SU-DHL-6 (cell line): Measurements from ENCODE around the gene TMEM139.

Experiments
- H2AFZ ChIP-seq: fragments of 200-600 bp; sonication (generic); 2 replicates; pipeline ENCODE4 v1.6.1; 2014; ENCODE audit warnings: low read depth, mild to moderate bottlenecking, moderate library complexity, mixed read lengths, antibody characterized with exemption, low read length; ENCODE audit not compliant: severe bottlenecking
- H3F3A ChIP-seq: fragments of 200-600 bp; shearing (Covaris generic); 2 replicates; pipeline ENCODE4 v1.6.0; 2016; ENCODE audit warnings: antibody characterized with exemption, mild to moderate bottlenecking; ENCODE audit not compliant: insufficient read depth
- H3K27ac ChIP-seq: fragments of 200-600 bp; sonication (generic); 2 replicates; pipeline ENCODE4 v1.5.1; 2016; ENCODE audit warnings: low read depth, mild to moderate bottlenecking, low read length, moderate library complexity, mixed read lengths
- H3K27me3 ChIP-seq: fragments of 200-600 bp; sonication (generic), shearing (Covaris generic); 2 replicates; pipeline ENCODE4 v1.6.0; 2014; ENCODE audit warnings: mild to moderate bottlenecking, low read length
- H3K36me3 ChIP-seq: fragments of 200-600 bp; sonication (generic); 2 replicates; pipeline ENCODE4 v1.6.1; 2014; ENCODE audit warnings: mild to moderate bottlenecking, low read length, mixed read lengths
- H3K4me2 ChIP-seq: fragments of 300-600, 200-600 bp; shearing (Covaris generic), sonication (generic); 2 replicates; pipeline ENCODE4 v1.6.0; 2014; ENCODE audit warnings: low read length, low read depth, mild to moderate bottlenecking; ENCODE audit not compliant: poor library complexity, severe bottlenecking
- H3K4me3 ChIP-seq: fragments of 200-600 bp; sonication (generic); 2 replicates; pipeline ENCODE4 v1.5.1; 2014; ENCODE audit warnings: antibody characterized with exemption, low read length, mild to moderate bottlenecking, mixed read lengths; ENCODE audit not compliant: insufficient read depth, poor library complexity, severe bottlenecking
- H3K79me2 ChIP-seq: fragments of 200-600 bp; sonication (generic); 2 replicates; pipeline ENCODE4 v1.6.1; 2014; ENCODE audit warnings: mild to moderate bottlenecking, low read length, moderate library complexity; ENCODE audit not compliant: insufficient read depth
- H3K9ac ChIP-seq: fragments of 200-600 bp; sonication (generic); 2 replicates; pipeline ENCODE4 v1.7.0; 2014; ENCODE audit warnings: mild to moderate bottlenecking, low read length
- H3K9me2 ChIP-seq: fragments of 200-600 bp; sonication (generic); replicated peaks from 2 replicates; pipeline ENCODE4 v1.6.1; 2014; ENCODE audit warnings: low read length; ENCODE audit not compliant: insufficient read depth
- H3K9me3 ChIP-seq: fragments of 200-600 bp; sonication (generic); 2 replicates; pipeline ENCODE4 v1.6.1; 2014; ENCODE audit warnings: low read length, mixed read lengths; ENCODE audit not compliant: insufficient read depth
- H4K20me1 ChIP-seq: fragments of 200-600 bp; sonication (generic); 2 replicates; pipeline ENCODE4 v1.6.1; 2014; ENCODE audit warnings: low read depth, mild to moderate bottlenecking, antibody characterized with exemption, low read length, moderate library complexity, mixed read lengths
- CTCF ChIP-seq: fragments of 200-600 bp; sonication (generic); IDR thresholded peaks from one replicate; pipeline ENCODE4 v1.5.1; 2017; ENCODE audit warnings: antibody characterized with exemption, mild to moderate bottlenecking, low read length, moderate library complexity; ENCODE audit not compliant: insufficient read depth, poor library complexity, severe bottlenecking
- EZH2phosphoT487 ChIP-seq: fragments of 200-600 bp; sonication (generic), shearing (Covaris generic); conservative IDR thresholded peaks from 2 replicates; pipeline ENCODE4 v1.6.1; 2018; ENCODE audit warnings: mild to moderate bottlenecking, antibody characterized with exemption, low read length, moderate library complexity, mixed read lengths

Gene TMEM139

GRCh38 chr7:143237366-143237765 lies 47.4 kb upstream of the TMEM139 start:
- Histone ChIP-seq H3K9me2 (no peaks in the 10 kb centered on the region), H2AFZ (no peak overlapping the region), H3K4me2 (no peak overlapping the region), H3K9ac (no peak overlapping the region), H3K36me3 (no peaks in the 10 kb centered on the region), H3K27me3 (peaks cover under 1% of the 10 kb centered on the region; the same call in 1 of the 2 replicates), H3K4me3 (no peak overlapping the region), H4K20me1 (no peaks in the 10 kb centered on the region), H3K9me3 (peaks cover 4% of the 10 kb centered on the region; the same call in 1 of the 2 replicates), H3F3A (no peaks in the 10 kb centered on the region), H3K27ac (no peak overlapping the region), H3K79me2 (no peaks in the 10 kb centered on the region)
- TF ChIP-seq EZH2phosphoT487 (no peak), CTCF (no peak)

DNA sequence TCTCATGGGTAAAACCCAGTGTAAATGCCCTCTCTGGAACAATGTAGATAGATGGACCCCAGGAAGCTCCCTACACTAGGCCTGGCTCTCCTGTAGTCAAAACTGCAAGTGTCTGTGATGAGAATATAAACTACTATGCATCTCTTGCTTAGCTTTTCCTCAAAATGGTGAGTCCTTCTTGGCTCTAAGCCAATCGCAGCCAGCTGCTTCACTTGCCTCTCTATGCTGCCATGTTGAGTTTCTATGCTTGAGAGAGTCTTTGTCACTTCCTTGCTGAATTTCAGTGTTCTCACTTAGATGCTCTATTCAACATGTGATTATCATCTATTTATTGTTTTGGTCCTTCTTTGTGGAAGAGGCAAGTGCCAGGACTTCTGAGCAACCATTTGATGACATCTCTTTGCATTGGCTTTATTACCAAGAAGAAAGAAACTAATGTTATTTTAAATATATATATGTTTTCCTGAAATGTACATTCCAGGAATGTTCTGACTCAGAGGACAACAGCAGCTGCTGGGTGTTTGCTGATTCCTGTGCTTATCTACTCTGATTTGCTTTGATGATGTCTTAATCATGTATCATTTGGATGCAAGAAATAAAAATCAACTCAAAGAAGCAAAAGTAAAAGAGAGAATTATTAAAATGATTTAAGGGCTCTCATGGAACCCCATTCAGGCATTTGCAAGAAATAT lies 46.3 kb upstream of the TMEM139 start:
- H3K27ac ChIP-seq = no peak overlapping the region

DNA sequence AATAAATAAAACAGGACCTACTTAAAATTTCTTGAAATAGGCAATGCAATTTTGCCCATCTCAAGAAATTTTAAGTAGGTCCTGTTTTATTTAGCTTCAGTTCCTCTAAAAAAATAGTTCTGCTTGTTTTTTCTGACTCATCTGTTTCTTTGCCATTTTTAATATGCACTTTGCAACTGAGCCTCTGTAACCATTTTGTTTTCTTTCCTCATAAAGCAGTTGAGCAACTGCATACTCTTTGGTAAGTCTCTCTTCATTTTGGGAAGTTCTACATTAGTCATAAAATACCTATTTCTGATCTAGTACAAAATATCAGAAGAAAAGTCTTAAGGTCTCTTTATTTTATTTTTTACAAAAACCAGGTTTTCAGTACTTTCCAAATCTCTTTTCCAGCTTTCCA lies 44.9 kb upstream of the TMEM139 start:
- Histone ChIP-seq H3K4me3 (no peak overlapping the region), H4K20me1 (no peaks in the 10 kb centered on the region), H3F3A (no peaks in the 10 kb centered on the region), H2AFZ (no peak overlapping the region), H3K36me3 (no peaks in the 10 kb centered on the region), H3K27ac (no peak overlapping the region), H3K79me2 (no peaks in the 10 kb centered on the region), H3K9me3 (peaks cover 4% of the 10 kb centered on the region; the same call in 1 of the 2 replicates), H3K9me2 (no peaks in the 10 kb centered on the region), H3K27me3 (no peaks in the 10 kb centered on the region), H3K4me2 (no peak overlapping the region), H3K9ac (no peak overlapping the region)
- TF ChIP-seq EZH2phosphoT487 = no peak
- no peak for TF ChIP-seq CTCF

More for the DNA sequence above, 46.3 kb upstream of the TMEM139 start:
- Histone ChIP-seq H4K20me1 (no peaks in the 10 kb centered on the region), H3K27me3 (no peaks in the 10 kb centered on the region), H3K9me3 (peaks cover 4% of the 10 kb centered on the region; the same call in 1 of the 2 replicates), H3K9ac (no peak overlapping the region), H3F3A (no peaks in the 10 kb centered on the region), H3K36me3 (no peaks in the 10 kb centered on the region), H3K4me3 (no peak overlapping the region), H3K4me2 (no peak overlapping the region), H3K9me2 (no peaks in the 10 kb centered on the region), H2AFZ (no peak overlapping the region), H3K79me2 (no peaks in the 10 kb centered on the region)
- TF ChIP-seq EZH2phosphoT487 (no peak), CTCF (no peak)
